ENCODE measurements around the gene SORL1.
A peak's percentile ranks its signal among the peaks of the same experiment; 100 is the strongest.

GRCh38 chr11:121418625-121419114 lies 33.4 kb upstream of the SORL1 start:
- TF ChIP-seq POLR2A (IDR thresholded peaks at IDR 0.05; ENCODE audit: extremely low read depth, insufficient read length), result no peak
- TF ChIP-seq CTCF (IDR thresholded peaks at IDR 0.05; ENCODE audit: low read depth, low read length), result no peak
- TF ChIP-seq MYC (IDR thresholded peaks at IDR 0.05; ENCODE audit: low read depth, low read length), result 0 out of 2 replicates have a peak, but pooled peaks have one; percentile 48
